HCT116 (cell line): Measurements from ENCODE around the gene DGKE. TPM values are rescaled to one million over a fixed set of nuclear protein-coding genes. Genes with fewer than 3 reads are reported as not detected.

Experiments
- ATAC-seq: fragments of 200-7000 bp; cut with Tn5 transposase; 2 replicates; pipeline ENCODE4 v1.9.1; 2020; ENCODE audit warnings: mild to moderate bottlenecking, moderate library complexity
- BruUV-seq: library from RNA; stranded (reverse); fragments of 400-500 nt; replicated peaks from 2 replicates; lab custom pipeline; 2021; lab: Mats Ljungman, UMichigan
- CTCF ChIA-PET: fragments of 300-600 bp; sonication (Branson Sonifier 250); formaldehyde crosslinking; loops from one replicate; lab custom pipeline; 2021; ENCODE audit warnings: antibody characterized with exemption; lab: Charles Lee
- POLR2A ChIA-PET: fragments of 300-600, 350-600 bp; sonication (Branson Sonifier 250); formaldehyde crosslinking; loops from one replicate; lab custom pipeline; 2021; ENCODE audit warnings: antibody characterized with exemption; lab: Charles Lee
- RAD21 ChIA-PET, 2 experiments: fragments of 300-600 bp; sonication (Branson Sonifier 250); formaldehyde crosslinking; loops; one replicate each; lab custom pipeline; 2023; ENCODE audit warnings: low total read pairs in 2 of 2; ENCODE audit not compliant: uncharacterized antibody in 2 of 2, unreplicated experiment in 2 of 2, low non-redundant PET in 1 of 2; lab: Charles Lee
- DNase-seq: peaks from one replicate; pipeline ENCODE4 v3.0.0-alpha.2; 2010; ENCODE audit warnings: low read depth, low spot score
- H2AFZ ChIP-seq: fragments of 200-600 bp; shearing (Covaris generic), sonication (generic); 2 replicates; pipeline ENCODE4 v1.6.1; 2017; ENCODE audit warnings: low read depth, mixed run types, mixed read lengths, antibody characterized with exemption, low read length; ENCODE audit not compliant: poor library complexity, severe bottlenecking
- H3K27ac ChIP-seq: 2 replicates; pipeline ENCODE4 v1.5.1; 2012; ENCODE audit warnings: low read depth, low read length
- H3K27me3 ChIP-seq: fragments of 200-600 bp; sonication (generic); 2 replicates; pipeline ENCODE4 v1.6.1; 2016; ENCODE audit warnings: mixed run types, low read length, mixed read lengths; ENCODE audit not compliant: insufficient read depth
- H3K36me3 ChIP-seq, 2 experiments: fragments of 200-500 bp in 1 of 2; fragments of 200-600 bp in 1 of 2; sonication (Bioruptor generic) in 1 of 2; sonication (generic) in 1 of 2; 2 replicates each; pipeline versions ENCODE4 v1.5.1 to v1.6.1; 2014 to 2016; ENCODE audit warnings: low read length in 2 of 2, inconsistent platforms in 1 of 2, mixed read lengths in 1 of 2, mixed run types in 1 of 2; ENCODE audit not compliant: insufficient read depth in 2 of 2, control insufficient read depth in 1 of 2
- H3K4me1 ChIP-seq, 2 experiments: fragments of 200-600 bp in 1 of 2; sonication (generic) in 1 of 2; 2 replicates each; pipeline versions ENCODE4 v1.5.1 to v1.6.1; 2012 to 2017; ENCODE audit warnings: low read length in 2 of 2, inconsistent platforms in 1 of 2, mild to moderate bottlenecking in 1 of 2, mixed read lengths in 1 of 2, mixed run types in 1 of 2, moderate library complexity in 1 of 2; ENCODE audit not compliant: insufficient read depth in 2 of 2, control insufficient read depth in 1 of 2
- H3K4me2 ChIP-seq: fragments of 200-600 bp; sonication (generic); 2 replicates; pipeline ENCODE4 v1.6.1; 2017; ENCODE audit warnings: mixed run types, low read length, mixed read lengths
- H3K4me3 ChIP-seq, 2 experiments: fragments of 200-600 bp in 1 of 2; sonication (generic) in 1 of 2; replicated peaks in 1 of 2; 2 replicates each; pipeline ENCODE4 v1.5.1; 2011 to 2016; ENCODE audit warnings: low read length in 2 of 2, control low read depth in 1 of 2, low read depth in 1 of 2, mild to moderate bottlenecking in 1 of 2, mixed read lengths in 1 of 2, mixed run types in 1 of 2
- H3K79me2 ChIP-seq: fragments of 200-600 bp; sonication (generic); 2 replicates; pipeline ENCODE4 v1.6.1; 2017; ENCODE audit warnings: mild to moderate bottlenecking, mixed run types, low read length, moderate library complexity, mixed read lengths; ENCODE audit not compliant: insufficient read depth
- H3K9ac ChIP-seq: fragments of 200-600 bp; sonication (generic); 2 replicates; pipeline ENCODE4 v1.6.1; 2016; ENCODE audit warnings: low read length, mixed read lengths
- H3K9me2 ChIP-seq: fragments of 200-600 bp; sonication (generic), shearing (Covaris generic); 2 replicates; pipeline ENCODE4 v1.6.1; 2017; ENCODE audit warnings: mixed run types, mild to moderate bottlenecking, moderate library complexity; ENCODE audit not compliant: insufficient read depth
- H3K9me3 ChIP-seq, 2 experiments: fragments of 200-500 bp in 1 of 2; fragments of 200-600 bp in 1 of 2; sonication (Bioruptor generic) in 1 of 2; sonication (generic) in 1 of 2; 2 replicates each; pipeline ENCODE4 v1.6.1; 2014 to 2017; ENCODE audit warnings: low read length in 2 of 2, mixed read lengths in 2 of 2, inconsistent platforms in 1 of 2, low read depth in 1 of 2, mild to moderate bottlenecking in 1 of 2, mixed run types in 1 of 2, moderate library complexity in 1 of 2; ENCODE audit not compliant: control insufficient read depth in 1 of 2, insufficient read depth in 1 of 2
- H4K20me1 ChIP-seq: fragments of 200-600 bp; sonication (generic), shearing (Covaris generic); 2 replicates; pipeline ENCODE4 v1.6.1; 2017; ENCODE audit warnings: mixed run types, mild to moderate bottlenecking, moderate library complexity; ENCODE audit not compliant: insufficient read depth
- ATF3 ChIP-seq: IDR thresholded peaks from 2 replicates; pipeline ENCODE4 v1.6.1; 2012
- EZH2 ChIP-seq: fragments of 200-600 bp; sonication (generic); IDR thresholded peaks from 2 replicates; pipeline ENCODE4 v1.6.1; 2017; ENCODE audit warnings: antibody characterized with exemption, mixed run types
- FOSL1 ChIP-seq: IDR thresholded peaks from 2 replicates; pipeline ENCODE4 v1.6.1; 2012; ENCODE audit warnings: low read depth
- REST ChIP-seq: IDR thresholded peaks from 2 replicates; pipeline ENCODE4 v1.6.1; 2012; ENCODE audit warnings: low read depth
- SIN3A ChIP-seq: IDR thresholded peaks from 2 replicates; pipeline ENCODE4 v1.6.1; 2012; ENCODE audit warnings: low read depth
- SP1 ChIP-seq: IDR thresholded peaks from 2 replicates; pipeline ENCODE4 v1.6.1; 2012; ENCODE audit warnings: low read depth
- YY1 ChIP-seq: IDR thresholded peaks from 2 replicates; pipeline ENCODE4 v1.6.1; 2011; ENCODE audit warnings: low read length, low read depth, moderate library complexity, mild to moderate bottlenecking; ENCODE audit not compliant: insufficient replicate concordance; ENCODE audit errors: extremely low read depth
- ZBTB33 ChIP-seq: IDR thresholded peaks from 2 replicates; pipeline ENCODE4 v1.6.1; 2011; ENCODE audit warnings: mild to moderate bottlenecking, low read length, moderate library complexity; ENCODE audit not compliant: insufficient replicate concordance; ENCODE audit errors: extremely low read depth
- ZFX ChIP-seq: fragments of 450-650 bp; IDR thresholded peaks from 2 replicates; pipeline ENCODE4 v1.6.1; 2017
- ZNF274 ChIP-seq: fragments of 200-500 bp; sonication (Bioruptor generic); IDR thresholded peaks from 2 replicates; pipeline ENCODE4 v1.6.1; 2014; ENCODE audit warnings: mild to moderate bottlenecking, low read depth, low read length, inconsistent platforms
- intact Hi-C: fragments of 100-400 bp; cut with micrococcal nuclease; formaldehyde crosslinking; loops from 2 replicates; pipeline ENCODE4 v1.10.0; 2022
- total RNA-seq: library from RNA; stranded (reverse); gene quantifications from one replicate; pipeline ENCODE4 v1.2.1, GENCODE V29; 2021; ENCODE audit not compliant: unreplicated experiment

DGKE gene
- total RNA-seq, 1 experiment from 2014 or later: 5.2 TPM

- Histone ChIP-seq H3K36me3 (no peaks in the 10 kb centered on the region), H3K4me2 (no peak overlapping the region), H3K9ac (no peak overlapping the region), H2AFZ (no peak overlapping the region), H3K9me2 (no peaks in the 10 kb centered on the region), H3K27me3 (no peaks in the 10 kb centered on the region), H3K27ac (no peak overlapping the region), H3K4me1 (no peaks in the 10 kb centered on the region), H3K9me3 (no peaks in the 10 kb centered on the region), H3K4me3 (no peak overlapping the region), H3K79me2 (no peaks in the 10 kb centered on the region), H4K20me1 (no peaks in the 10 kb centered on the region)
- TF ChIP-seq SIN3A (no peak), SP1 (no peak), ATF3 (no peak), ZFX (no peak), REST (no peak), YY1 (no peak), ZNF274 (no peak), FOSL1 (no peak), EZH2 (no peak), ZBTB33 (no peak)
- DNase-seq (no peak), ATAC-seq (no peak)
- no TSS peak for BruUV-seq
- ChIA-PET RAD21 (no interaction called here), CTCF (no interaction called here), POLR2A (interaction anchor here (1.4 kb wide), 1 partner anchor 11 kb away, joined by 4 read pairs; no protein-coding TSS in a partner anchor)
- intact Hi-C loops: no loop called here
These were observed 42.8 kb downstream of the DGKE start for GRCh38 chr17:56876766-56877179.
